Activated CD4-positive, alpha-beta T cell treated with anti-CD3 and anti-CD28 coated beads, Interleukin-2, Interleukin-6, amounts not matched to agents 100 ng/mL and 50 ng/mL, durations not matched to agents 16 hours and 8 hours (primary cell): Measurements from ENCODE around the gene ZMPSTE24.
A peak's percentile ranks its signal among the peaks of the same experiment; 100 is the strongest.
"Not testable (repeated sequence)": the region's sequence is repeated elsewhere in the genome, so short reads cannot be mapped to it uniquely, and the experiment has no call there.

Experiments used
- DNase-seq: peaks from one replicate; pipeline ENCODE4 v3.0.0-alpha.2; 2020

ZMPSTE24 gene

DNA sequence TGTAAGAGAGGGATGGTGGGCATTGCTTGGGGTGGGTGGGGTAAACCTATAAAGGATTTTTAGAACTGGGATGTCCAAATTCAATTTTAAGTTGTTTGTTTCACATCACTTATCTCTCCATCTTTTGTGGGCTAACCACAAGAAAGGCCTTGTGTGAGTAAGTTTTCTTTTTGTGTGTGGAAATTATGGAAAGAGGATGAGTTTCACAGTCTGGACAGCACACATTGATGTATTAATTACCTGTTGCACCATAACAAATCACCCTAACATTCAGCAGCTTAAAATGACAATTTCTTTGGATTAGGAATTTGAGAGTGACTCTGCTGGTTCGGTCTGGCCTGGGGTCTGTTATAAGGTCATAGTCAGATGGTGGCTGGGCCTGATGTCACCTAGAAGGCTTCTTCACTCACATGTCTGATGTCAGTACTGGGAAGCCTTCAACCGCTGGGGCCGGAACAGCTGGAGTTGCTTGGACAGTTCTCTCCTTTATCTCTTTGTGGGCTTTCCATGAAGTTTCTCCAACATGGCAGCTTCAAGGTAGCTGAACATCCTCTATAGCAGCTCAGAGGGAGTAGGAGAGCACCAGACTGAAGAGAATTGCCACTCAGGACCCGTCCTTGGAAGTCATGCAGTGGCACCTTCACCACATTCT is 61.1 kb downstream of the ZMPSTE24 start:
- DNase-seq: no peak

DNA sequence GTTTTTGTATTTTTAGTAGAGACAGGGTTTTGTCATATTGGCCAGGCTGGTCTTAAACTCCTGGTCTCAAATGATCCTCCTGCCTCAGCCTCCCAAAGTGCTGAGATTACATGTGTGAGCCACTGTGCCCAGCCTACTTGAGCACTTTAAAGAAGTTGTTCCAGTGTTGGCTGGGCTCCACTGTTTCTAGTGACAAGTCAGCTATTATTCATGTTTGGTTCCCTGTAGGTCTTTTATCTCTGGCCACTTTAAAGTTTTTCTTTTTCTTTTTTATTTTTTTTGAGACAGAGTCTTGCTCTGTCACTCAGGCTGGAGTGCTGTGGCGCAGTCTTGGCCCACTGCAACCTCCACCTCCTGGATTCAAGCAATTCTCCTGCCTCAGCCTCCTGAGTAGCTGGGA is 73.4 kb downstream of the ZMPSTE24 start:
- DNase-seq: not testable (repeated sequence)

DNA sequence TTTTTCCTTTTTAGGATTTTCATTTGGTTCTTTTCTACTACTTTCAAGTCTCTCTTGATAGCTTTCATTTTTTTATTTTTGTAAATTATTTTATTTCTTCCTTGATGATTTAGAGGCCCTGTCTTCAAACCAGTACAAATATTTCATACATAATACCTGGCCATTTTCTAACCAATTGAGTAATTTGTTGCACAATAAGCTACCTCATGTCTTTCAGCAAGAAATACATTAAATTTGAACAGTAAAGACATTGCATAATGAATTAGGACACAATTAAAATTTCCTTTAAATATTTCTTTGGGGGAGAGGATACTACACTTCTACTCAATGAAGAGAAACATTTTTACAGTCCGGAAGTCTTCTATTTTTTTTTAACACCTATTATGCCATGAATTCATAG is 74.7 kb downstream of the ZMPSTE24 start:
- no peak for DNase-seq

DNA sequence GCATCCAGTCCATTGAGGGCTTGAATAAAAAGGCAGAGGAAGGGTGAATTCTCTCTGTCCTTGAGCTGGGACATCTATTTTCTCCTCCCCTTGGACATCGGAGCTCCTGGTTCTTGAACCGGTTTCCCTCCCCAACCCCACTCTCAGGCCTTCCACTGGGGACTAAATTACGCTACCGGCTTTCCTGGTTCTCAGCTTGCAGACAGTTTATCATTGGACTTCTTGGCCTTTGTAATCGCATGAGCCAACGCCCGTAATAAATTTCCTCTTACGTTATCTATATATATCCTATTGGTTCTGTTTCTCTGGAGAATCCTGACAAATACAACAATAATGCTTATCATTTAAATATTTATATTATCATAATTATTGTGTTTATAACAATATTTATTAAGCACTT is 79.4 kb downstream of the ZMPSTE24 start:
- DNase-seq: no peak

DNA sequence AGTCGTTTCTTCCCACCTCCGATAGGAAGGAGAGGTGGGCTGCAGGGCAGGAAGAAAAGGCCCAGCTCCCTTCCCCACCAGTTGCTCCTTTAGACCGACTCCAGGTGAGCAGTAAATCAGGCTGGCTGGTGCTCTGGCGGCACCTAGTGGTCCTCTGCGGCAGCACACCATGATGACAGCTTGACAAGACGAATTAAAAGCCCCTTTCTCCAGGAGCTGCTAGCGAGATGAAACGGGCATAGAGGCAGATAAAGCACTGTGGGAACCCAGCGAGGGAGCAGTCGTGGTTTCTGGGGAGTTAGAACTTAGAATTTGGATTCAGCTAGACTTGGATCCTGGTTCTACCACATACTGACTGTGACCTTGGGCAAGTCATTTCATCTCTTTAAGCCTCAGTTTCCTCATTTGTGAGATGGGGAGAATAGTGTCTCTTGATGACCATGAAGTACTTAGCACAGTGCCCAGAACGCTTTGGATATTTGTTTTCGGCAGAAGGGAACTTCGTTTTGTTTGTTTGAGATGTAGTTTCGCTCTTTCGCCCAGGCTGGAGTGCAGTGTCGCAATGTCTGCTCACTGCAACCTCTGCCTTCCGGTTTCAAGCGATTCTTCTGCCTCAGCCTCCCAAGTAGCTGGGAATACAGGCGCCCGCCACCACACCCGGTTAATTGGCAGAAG is 80.8 kb downstream of the ZMPSTE24 start:
- peak; percentile 94 for DNase-seq

DNA sequence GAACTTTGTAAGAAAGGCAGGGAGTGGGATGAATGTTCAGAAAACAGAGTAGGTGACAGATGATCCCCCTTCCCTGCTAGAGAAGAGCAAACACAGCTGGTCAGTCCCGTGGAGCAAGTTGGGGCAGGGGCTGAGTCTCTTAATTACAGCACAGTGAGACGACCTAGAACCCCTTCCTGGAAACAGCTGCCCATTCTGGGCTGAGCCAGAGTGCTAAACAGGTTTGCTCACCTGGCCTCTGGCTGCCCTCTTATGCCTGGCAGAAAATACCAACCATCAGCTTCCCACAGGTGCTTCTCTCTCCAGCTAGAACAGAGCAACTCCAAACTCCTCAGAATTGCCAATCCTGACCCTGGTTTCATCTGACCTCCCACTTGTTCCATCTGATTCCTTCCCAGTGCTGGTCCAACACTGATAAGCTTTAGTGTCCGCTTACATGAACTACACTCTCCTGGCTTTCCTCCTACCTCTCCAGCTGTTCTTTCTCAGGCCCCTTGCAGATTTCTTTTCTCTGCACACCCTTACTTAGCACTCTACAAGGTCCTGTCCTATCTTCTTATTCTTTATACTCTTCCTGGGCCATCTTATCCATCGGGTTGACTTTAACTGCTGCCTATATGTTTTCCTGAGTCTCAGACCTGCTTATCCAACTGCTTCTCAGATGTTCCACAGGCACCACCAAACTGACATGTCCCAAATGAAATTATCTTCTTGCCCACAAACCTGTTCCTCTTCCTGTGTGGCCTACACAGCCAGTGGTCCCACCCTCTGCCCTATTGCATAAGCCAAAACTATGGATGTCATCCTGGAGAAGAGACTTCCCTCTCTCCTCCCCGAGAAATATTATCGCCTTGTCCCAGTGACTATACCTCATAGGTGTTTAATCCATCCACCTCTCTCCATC is 81.6 kb downstream of the ZMPSTE24 start:
- DNase-seq: no peak

DNA sequence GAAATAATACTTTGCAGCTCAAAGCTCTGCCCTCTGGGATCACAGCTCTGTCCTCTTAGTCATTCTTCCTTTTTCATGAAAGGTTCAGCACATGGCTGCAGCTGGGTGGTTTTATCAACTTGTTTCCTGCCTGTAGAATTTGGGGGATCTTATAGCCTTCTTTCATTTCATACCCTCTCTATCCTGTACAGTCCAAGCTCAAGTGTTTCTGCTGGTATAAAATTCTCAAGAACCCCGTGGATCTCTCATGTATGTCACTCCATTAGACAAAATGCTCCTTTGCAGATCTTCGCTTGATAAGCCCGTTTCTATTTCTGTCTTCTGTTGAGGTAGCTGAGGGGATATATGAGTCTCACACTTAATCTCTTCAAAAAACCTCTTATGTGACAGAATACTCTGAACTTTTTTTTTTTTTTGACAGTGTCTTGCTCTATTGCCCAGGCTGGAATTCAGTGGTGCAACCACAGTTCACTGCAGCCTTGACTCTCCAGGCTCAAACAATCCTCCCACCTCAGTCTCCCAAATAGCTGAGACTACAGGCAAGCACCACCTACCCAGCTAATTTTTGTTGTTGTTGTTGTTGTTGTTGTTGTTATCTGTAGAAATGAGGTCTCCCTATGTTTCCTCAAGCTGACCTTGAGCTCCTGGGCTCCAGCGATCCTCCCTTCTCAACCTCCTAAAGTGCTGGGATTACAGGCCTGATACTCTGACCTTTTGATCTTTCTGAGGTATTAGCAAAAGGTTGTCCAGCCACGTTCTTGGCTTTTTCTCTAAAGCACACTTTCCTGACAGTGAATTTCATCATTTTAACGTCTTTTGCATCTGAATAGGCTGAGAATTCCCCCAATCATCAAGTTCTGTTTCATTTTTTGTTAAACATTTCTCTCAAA is 83.7 kb downstream of the ZMPSTE24 start:
- DNase-seq: peak; percentile 39

DNA sequence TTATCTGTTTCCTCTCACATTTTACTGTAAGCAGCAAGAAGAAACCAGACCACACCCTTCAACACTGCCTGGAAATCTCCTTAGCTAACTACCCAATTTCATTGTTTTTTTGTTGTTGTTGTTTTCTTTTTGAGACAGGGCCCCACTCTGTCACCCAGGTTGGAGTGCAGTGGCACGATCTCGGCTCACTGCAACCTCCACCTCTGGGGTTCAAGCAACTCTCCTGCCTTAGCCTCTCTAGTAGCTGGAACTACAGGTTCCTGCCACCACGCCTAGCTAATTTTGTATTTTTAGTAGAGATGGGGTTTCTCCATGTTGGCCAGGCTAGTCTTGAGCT is 84.3 kb downstream of the ZMPSTE24 start:
- DNase-seq: not testable (repeated sequence)
